CD4-positive, alpha-beta T cell (primary cell): ENCODE results near the gene DGKB. TPM values are rescaled to one million over a fixed set of nuclear protein-coding genes. Genes with fewer than 3 reads are reported as not detected.

Experiments
- ATAC-seq: fragments of 200-7000 bp; cut with Tn5 transposase; one replicate; pipeline ENCODE4 v1.10.0; 2022; ENCODE audit warnings: mild to moderate bottlenecking; ENCODE audit not compliant: poor library complexity
- CTCF ChIA-PET: fragments of 350-600 bp; sonication (Branson Sonifier 250); formaldehyde crosslinking; loops from one replicate; lab custom pipeline; 2021; ENCODE audit warnings: antibody characterized with exemption, inconsistent platforms; lab: Charles Lee
- POLR2A ChIA-PET: fragments of 350-600 bp; sonication (Branson Sonifier 250); formaldehyde crosslinking; loops from one replicate; lab custom pipeline; 2021; ENCODE audit warnings: antibody characterized with exemption, inconsistent platforms; lab: Charles Lee
- DNase-seq, 14 experiments: peaks; one replicate each; pipeline ENCODE4 v3.0.0-alpha.2; 2013 to 2020; ENCODE audit warnings: mixed read lengths in 2 of 14
- H3K27ac ChIP-seq, 2 donors: one replicate each; pipeline versions ENCODE4 v1.5.1 to v1.7.0; 2013; ENCODE audit warnings: low read length in 2 of 2, low read depth in 1 of 2, mild to moderate bottlenecking in 1 of 2
- H3K27me3 ChIP-seq, 2 experiments: 1 replicate in 1 of 2; 2 replicates in 1 of 2; pipeline versions ENCODE4 v1.6.1 to v1.7.0; 2013; ENCODE audit warnings: low read length in 2 of 2, control low read depth in 1 of 2, mild to moderate bottlenecking in 1 of 2, moderate library complexity in 1 of 2; ENCODE audit not compliant: insufficient read depth in 2 of 2, control insufficient read depth in 1 of 2
- H3K36me3 ChIP-seq: one replicate; pipeline ENCODE4 v1.6.1; 2013; ENCODE audit warnings: low read length, control low read depth; ENCODE audit not compliant: insufficient read depth
- H3K4me1 ChIP-seq: one replicate; pipeline ENCODE4 v1.6.1; 2013; ENCODE audit warnings: low read length, control low read depth; ENCODE audit not compliant: insufficient read depth
- H3K4me3 ChIP-seq: one replicate; pipeline ENCODE4 v1.5.1; 2013; ENCODE audit warnings: mild to moderate bottlenecking, low read length, moderate library complexity
- H3K9me3 ChIP-seq, 2 experiments: 1 replicate in 1 of 2; 2 replicates in 1 of 2; pipeline versions ENCODE4 v1.6.1 to v1.7.0; 2013; ENCODE audit warnings: low read length in 2 of 2, mild to moderate bottlenecking in 2 of 2, control low read depth in 1 of 2, moderate library complexity in 1 of 2; ENCODE audit not compliant: control insufficient read depth in 1 of 2, insufficient read depth in 1 of 2
- H3K27ac Mint-ChIP-seq: one replicate; pipeline ENCODE4 v1.8.0; 2020; ENCODE audit warnings: mixed read lengths
- H3K27me3 Mint-ChIP-seq: one replicate; pipeline ENCODE4 v1.8.0; 2021; ENCODE audit warnings: mixed read lengths
- H3K36me3 Mint-ChIP-seq: one replicate; pipeline ENCODE4 v1.8.0; 2021; ENCODE audit warnings: low read depth, mixed read lengths
- H3K4me1 Mint-ChIP-seq: one replicate; pipeline ENCODE4 v1.8.0; 2021; ENCODE audit warnings: low read depth, mixed read lengths
- H3K4me3 Mint-ChIP-seq: one replicate; pipeline ENCODE4 v1.8.0; 2020; ENCODE audit warnings: mild to moderate bottlenecking, mixed read lengths
- H3K9me3 Mint-ChIP-seq: one replicate; pipeline ENCODE4 v1.8.0; 2020; ENCODE audit warnings: mixed read lengths
- intact Hi-C, 2 experiments: fragments of 100-400 bp; cut with DNase I in 1 of 2; cut with micrococcal nuclease in 1 of 2; formaldehyde crosslinking; loops; one replicate each; pipeline versions ENCODE4 v1.15.1 to v1.9.0; 2023 to 2025; cut with DNase I, micrococcal nuclease
- total RNA-seq, 174 experiments: library from RNA in 2 of 174; stranded (reverse) in 2 of 174; gene quantifications; one replicate each; pipeline ENCODE4 v1.2.3 and lab custom pipeline; 2021 to 2026
- TF ChIP-seq, protein P1 (sequence below): fragments of 200-600 bp; IDR thresholded peaks from one replicate; pipeline ENCODE4 v1.8.0; 2022; ENCODE audit warnings: antibody characterized with exemption, mild to moderate bottlenecking

Gene DGKB
- total RNA-seq, 2 experiments from 2014 or later, result not detected

DNA sequence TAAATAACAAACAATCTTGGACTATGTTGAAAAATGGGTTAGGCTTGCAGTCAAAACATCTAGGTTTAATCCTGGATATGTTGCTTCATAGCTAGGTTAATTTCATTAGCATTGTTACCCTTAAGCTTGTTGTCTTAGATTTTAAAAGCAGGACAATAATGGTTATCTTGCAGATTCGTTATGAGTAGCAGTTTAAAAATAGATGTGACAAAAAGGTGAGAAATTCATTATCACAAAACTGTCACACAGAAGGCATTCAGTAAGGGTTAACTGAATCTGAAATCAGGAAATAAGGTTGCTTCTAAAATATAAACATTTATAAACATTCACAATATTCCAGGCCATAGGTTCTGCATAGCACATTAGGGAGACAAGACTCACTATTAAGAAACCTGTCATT, 483.9 kb downstream of the DGKB start:
- intact Hi-C loops, result no loop called here
- ChIA-PET POLR2A (no interaction called here), CTCF (no interaction called here)
- peaks cover under 1% of the 10 kb centered on the region for H3K9me3 Mint-ChIP-seq
- ATAC-seq (no peak), DNase-seq (no peak)
- H3K27ac Mint-ChIP-seq, result no peak overlapping the region
- H3K36me3 ChIP-seq, result no peaks in the 10 kb centered on the region
- no peaks in the 10 kb centered on the region for H3K36me3 Mint-ChIP-seq
- no peaks in the 10 kb centered on the region for H3K4me1 ChIP-seq
- H3K9me3 ChIP-seq, result no peaks in the 10 kb centered on the region
- TF ChIP-seq, protein P1, sequence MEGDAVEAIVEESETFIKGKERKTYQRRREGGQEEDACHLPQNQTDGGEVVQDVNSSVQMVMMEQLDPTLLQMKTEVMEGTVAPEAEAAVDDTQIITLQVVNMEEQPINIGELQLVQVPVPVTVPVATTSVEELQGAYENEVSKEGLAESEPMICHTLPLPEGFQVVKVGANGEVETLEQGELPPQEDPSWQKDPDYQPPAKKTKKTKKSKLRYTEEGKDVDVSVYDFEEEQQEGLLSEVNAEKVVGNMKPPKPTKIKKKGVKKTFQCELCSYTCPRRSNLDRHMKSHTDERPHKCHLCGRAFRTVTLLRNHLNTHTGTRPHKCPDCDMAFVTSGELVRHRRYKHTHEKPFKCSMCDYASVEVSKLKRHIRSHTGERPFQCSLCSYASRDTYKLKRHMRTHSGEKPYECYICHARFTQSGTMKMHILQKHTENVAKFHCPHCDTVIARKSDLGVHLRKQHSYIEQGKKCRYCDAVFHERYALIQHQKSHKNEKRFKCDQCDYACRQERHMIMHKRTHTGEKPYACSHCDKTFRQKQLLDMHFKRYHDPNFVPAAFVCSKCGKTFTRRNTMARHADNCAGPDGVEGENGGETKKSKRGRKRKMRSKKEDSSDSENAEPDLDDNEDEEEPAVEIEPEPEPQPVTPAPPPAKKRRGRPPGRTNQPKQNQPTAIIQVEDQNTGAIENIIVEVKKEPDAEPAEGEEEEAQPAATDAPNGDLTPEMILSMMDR, result no peak
- H3K27me3 Mint-ChIP-seq, result no peaks in the 10 kb centered on the region
- no peaks in the 10 kb centered on the region for H3K27me3 ChIP-seq
- no peak overlapping the region for H3K4me3 Mint-ChIP-seq
- H3K4me3 ChIP-seq, result no peak overlapping the region
- H3K27ac ChIP-seq, result no peak overlapping the region
- H3K4me1 Mint-ChIP-seq, result no peaks in the 10 kb centered on the region

DNA sequence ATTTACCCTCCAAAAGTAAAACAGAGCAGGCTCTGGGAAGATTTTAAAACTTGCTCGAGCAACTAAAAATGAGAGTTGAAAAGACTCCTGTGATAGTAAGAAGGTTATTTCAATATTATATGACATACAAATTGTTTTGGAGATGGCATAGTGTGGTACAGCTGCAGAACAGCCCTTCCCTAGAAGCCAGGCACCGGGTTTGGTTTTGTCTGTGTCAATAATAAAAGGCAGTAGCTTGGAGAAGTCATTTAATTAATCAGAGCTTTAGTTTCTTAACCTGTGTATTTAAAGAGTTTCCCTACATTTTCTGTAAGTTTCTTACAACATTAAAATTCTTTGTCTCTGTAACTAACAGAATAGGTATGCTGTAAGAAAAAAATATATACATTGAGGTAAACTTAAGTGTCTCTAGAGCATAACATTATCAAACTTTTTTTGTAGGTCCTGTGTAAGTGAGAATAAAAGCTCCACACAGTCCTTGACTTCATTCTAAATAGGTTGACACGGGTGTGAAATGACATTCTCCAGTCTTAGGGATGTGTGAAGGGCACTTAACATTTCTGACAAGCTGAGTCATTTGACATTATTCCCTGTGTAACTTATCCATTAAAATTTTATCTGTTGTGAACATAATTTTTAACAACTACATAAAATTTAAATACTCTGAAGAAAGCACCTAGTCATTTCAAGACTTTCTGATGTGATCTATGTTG, 488.1 kb downstream of the DGKB start:
- H3K27me3 ChIP-seq, result no peaks in the 10 kb centered on the region
- CTCF ChIA-PET, result no interaction called here
- TF ChIP-seq, protein P1, result no peak

DNA sequence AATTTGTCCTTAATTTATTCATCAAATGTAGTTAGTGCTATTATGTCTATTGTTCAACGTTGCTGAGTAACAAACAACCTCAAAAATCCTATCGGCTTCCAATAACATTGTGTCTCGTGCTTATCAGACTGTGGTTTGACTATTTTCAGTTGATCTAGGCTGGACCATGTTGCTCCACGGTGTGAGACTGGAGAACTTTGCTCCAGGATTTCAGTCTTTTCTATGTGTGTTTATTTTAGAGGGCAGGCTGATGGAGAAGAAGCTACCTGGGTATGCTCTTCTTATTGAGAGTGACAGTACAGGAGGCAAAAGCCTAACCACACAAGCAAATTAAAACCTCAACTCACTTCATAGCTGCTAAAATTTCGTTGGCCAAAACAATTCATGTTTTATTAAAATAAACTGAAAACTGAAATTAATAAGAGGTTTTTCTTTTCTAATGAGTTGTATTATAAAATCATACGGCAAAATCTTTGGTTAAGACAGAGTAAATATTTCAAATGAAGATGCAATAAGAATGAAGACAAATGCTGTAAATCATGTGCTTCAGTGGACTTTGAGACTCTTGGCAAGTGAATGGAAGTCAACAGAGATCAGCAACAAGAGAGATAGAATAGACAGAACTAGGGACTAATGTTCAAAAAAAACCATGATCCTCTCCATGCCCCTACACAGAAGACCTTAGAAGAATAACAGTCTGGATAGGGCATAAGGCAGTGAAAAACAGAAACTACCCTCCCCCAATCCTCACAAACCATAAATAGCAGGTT, 495.1 kb downstream of the DGKB start:
- no peaks in the 10 kb centered on the region for H3K9me3 ChIP-seq
- TF ChIP-seq, protein P1, result no peak
- ATAC-seq, result no peak
- ChIA-PET POLR2A (no interaction called here), CTCF (no interaction called here)
- no peak overlapping the region for H3K27ac ChIP-seq
- Mint-ChIP-seq H3K4me3 (no peak overlapping the region), H3K27ac (no peak overlapping the region), H3K27me3 (no peaks in the 10 kb centered on the region), H3K36me3 (no peaks in the 10 kb centered on the region), H3K4me1 (no peaks in the 10 kb centered on the region), H3K9me3 (peaks cover 4% of the 10 kb centered on the region)
- H3K4me3 ChIP-seq, result no peak overlapping the region
- DNase-seq, result no peak
- intact Hi-C loops, result no loop called here
- no peaks in the 10 kb centered on the region for H3K4me1 ChIP-seq
- H3K27me3 ChIP-seq, result no peaks in the 10 kb centered on the region
- no peaks in the 10 kb centered on the region for H3K36me3 ChIP-seq

More for the DNA sequence above, 488.1 kb downstream of the DGKB start:
- Mint-ChIP-seq H3K27ac (no peak overlapping the region), H3K27me3 (no peaks in the 10 kb centered on the region), H3K4me3 (no peak overlapping the region), H3K36me3 (no peaks in the 10 kb centered on the region), H3K4me1 (no peaks in the 10 kb centered on the region), H3K9me3 (peaks cover 5% of the 10 kb centered on the region)
- intact Hi-C loops, result no loop called here
- Histone ChIP-seq H3K4me3 (no peak overlapping the region), H3K27ac (no peak overlapping the region), H3K9me3 (no peaks in the 10 kb centered on the region), H3K4me1 (no peaks in the 10 kb centered on the region), H3K36me3 (no peaks in the 10 kb centered on the region)
- ATAC-seq (no peak), DNase-seq (no peak)
- POLR2A ChIA-PET, result no interaction called here
